HG03103 (cell line): Measurements from ENCODE around the gene FAM107A.

Experiments used
- ATAC-seq: cut with Tn5 transposase; IDR thresholded peaks from one replicate; pipeline ENCODE4 v1.9.1; 2021; ENCODE audit warnings: low read depth; ENCODE audit not compliant: unreplicated experiment

Gene FAM107A

GRCh38 chr3:58520403-58521335 is 56.5 kb downstream of the FAM107A start:
- ATAC-seq = no peak

- ATAC-seq = no peak
Measured at GRCh38 chr3:58519668-58520402, 57.4 kb downstream of the FAM107A start.

GRCh38 chr3:58518291-58518789 is 58.9 kb downstream of the FAM107A start:
- ATAC-seq = no peak

- ATAC-seq = no peak
Measured at GRCh38 chr3:58514405-58514804, 62.8 kb downstream of the FAM107A start.
